Bronchial epithelial cell (primary cell): ENCODE measurements around the gene HSPA1A. TPM values are rescaled to one million over a fixed set of nuclear protein-coding genes. Genes with fewer than 3 reads are reported as not detected.
"Not testable (repeated sequence)": the region's sequence is repeated elsewhere in the genome, so short reads cannot be mapped to it uniquely, and the experiment has no call there.

Experiments used
- DNase-seq: peaks from one replicate; pipeline ENCODE4 v3.0.0-alpha.2; 2010; ENCODE audit warnings: low read depth
- FAIRE-seq: peaks from 2 replicates; lab custom pipeline; 2011; peaks lifted over from hg19 to GRCh38; lab: Jason Lieb, UNC
- H3K27me3 ChIP-seq: 2 replicates; pipeline ENCODE4 v1.5.1; 2011; ENCODE audit warnings: low read length; ENCODE audit not compliant: control insufficient read depth, insufficient read depth
- H3K36me3 ChIP-seq: 2 replicates; pipeline ENCODE4 v1.5.1; 2011; ENCODE audit warnings: low read length; ENCODE audit not compliant: control insufficient read depth, insufficient read depth
- H3K4me3 ChIP-seq: 2 replicates; pipeline ENCODE4 v1.5.1; 2011; ENCODE audit warnings: mild to moderate bottlenecking, low read depth, low read length, control low read depth
- total RNA-seq: library from RNA; depleted of rRNA; stranded (reverse); fragments of >200 nt; gene quantifications from 2 replicates; pipeline ENCODE4 v1.2.1, GENCODE V29; 2014
- TF ChIP-seq, protein P1 (sequence below): IDR thresholded peaks from 2 replicates; pipeline ENCODE4 v1.5.1; 2011; ENCODE audit warnings: mild to moderate bottlenecking, moderate library complexity, low read length, control low read depth, inconsistent platforms; ENCODE audit not compliant: insufficient read depth, severe bottlenecking

Gene HSPA1A
- total RNA-seq, 1 donor from 2014 or later: 50.3 TPM

DNA sequence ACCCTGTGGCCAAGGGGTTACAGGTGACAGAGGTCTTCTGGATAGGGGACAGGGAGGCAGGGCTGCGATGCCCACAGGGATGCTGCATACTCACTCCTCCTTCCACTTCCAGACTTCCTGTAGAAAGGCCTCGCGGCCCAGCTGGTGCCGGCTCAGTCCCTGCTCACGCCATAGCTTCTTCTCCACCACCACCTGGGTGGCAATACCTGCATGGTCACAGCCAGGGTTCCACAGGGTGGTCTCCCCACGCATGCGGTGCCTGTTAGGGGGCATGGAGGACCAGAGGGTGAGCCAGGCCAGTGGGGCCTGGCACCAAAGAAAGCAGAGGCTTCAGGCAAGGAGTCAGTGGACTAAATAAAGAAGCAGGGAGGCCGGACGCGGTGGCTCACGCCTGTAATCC lies 29.9 kb upstream of the HSPA1A start:
- H3K4me3 ChIP-seq: no peak overlapping the region
- DNase-seq (no peak), FAIRE-seq (no peak)
- no peaks in the 10 kb centered on the region for H3K27me3 ChIP-seq
- peaks cover 40% of the 10 kb centered on the region for H3K36me3 ChIP-seq
- TF ChIP-seq, protein P1, sequence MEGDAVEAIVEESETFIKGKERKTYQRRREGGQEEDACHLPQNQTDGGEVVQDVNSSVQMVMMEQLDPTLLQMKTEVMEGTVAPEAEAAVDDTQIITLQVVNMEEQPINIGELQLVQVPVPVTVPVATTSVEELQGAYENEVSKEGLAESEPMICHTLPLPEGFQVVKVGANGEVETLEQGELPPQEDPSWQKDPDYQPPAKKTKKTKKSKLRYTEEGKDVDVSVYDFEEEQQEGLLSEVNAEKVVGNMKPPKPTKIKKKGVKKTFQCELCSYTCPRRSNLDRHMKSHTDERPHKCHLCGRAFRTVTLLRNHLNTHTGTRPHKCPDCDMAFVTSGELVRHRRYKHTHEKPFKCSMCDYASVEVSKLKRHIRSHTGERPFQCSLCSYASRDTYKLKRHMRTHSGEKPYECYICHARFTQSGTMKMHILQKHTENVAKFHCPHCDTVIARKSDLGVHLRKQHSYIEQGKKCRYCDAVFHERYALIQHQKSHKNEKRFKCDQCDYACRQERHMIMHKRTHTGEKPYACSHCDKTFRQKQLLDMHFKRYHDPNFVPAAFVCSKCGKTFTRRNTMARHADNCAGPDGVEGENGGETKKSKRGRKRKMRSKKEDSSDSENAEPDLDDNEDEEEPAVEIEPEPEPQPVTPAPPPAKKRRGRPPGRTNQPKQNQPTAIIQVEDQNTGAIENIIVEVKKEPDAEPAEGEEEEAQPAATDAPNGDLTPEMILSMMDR: no peak

DNA sequence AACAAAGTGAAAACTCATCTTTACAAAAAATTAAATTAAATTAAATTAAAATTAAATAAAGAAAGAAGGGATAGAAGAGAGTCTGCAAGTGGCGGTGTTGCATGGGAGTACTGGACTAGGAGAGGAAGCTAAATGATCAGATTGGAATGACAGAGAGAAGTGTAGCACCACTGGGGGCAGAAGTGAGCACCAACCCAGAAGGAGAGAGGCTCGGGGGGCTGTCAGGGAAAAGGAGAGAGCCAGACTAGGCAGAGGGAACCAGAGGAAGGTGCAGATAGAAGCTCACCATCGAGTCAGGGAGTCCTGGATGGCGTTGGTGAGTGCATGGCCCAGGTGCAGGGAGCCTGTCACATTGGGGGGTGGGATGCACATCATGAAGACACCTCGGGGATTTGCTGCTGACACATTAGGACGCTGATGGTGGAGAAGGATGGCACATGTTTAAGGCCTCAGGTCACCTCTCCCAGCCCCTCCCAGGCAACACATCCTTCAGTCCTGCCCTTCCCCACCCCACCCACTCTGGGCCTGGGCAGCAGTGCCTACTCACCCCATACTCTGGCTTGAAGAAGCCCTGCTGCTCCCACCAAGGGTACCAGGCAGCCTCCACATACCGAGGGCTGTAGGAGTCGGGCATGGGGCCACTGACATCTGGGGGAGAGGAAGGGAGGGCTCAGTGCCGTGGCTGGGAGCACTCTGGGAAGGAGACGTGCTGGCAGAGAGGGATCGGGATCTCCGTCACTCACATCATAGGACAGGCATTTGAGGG lies 23.8 kb upstream of the HSPA1A start:
- TF ChIP-seq, protein P1: peak; percentile 61
- peaks cover 16% of the 10 kb centered on the region for H3K36me3 ChIP-seq
- H3K27me3 ChIP-seq: no peaks in the 10 kb centered on the region
- no peak overlapping the region for H3K4me3 ChIP-seq
- no peak for FAIRE-seq
- no peak for DNase-seq

DNA sequence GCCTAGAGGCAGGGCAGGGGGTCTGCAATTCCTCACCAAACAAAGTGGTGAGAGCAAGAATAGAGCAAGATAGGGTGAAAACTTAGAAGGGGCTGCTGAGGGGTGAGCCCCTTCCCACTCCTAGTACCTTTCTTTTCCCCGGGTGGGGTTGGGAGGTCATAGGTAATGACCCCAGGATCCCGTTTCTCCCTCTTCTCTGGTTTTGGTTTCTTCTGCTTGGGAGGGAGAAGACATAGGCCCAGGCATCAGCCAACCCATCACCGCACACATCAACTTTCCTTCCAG lies 23.3 kb upstream of the HSPA1A start:
- FAIRE-seq (no peak), DNase-seq (no peak)
- Histone ChIP-seq H3K36me3 (peaks cover 16% of the 10 kb centered on the region), H3K4me3 (no peak overlapping the region), H3K27me3 (no peaks in the 10 kb centered on the region)
- TF ChIP-seq, protein P1: no peak

DNA sequence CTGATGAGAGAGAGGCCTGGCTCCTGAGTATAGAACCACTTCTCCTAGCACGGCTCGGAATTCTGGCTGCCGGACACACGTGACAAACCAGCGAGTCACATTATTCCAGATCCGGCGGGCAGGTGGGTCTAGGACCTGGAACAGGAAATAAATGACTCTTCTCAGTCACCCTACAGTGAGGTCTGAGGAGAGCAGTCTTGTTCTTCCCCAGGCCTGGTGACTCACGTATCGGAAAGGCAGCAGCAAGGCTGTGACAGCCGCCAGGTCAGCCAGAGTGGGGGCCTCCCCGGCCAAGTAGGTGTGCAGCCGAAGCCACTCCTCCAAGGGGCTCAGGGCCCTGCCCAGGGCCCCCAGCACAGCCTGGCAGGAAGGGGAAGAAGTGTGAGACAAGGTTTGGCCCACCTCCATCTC lies 22.6 kb upstream of the HSPA1A start:
- no peak for FAIRE-seq
- peaks cover 16% of the 10 kb centered on the region for H3K36me3 ChIP-seq
- H3K27me3 ChIP-seq: no peaks in the 10 kb centered on the region
- H3K4me3 ChIP-seq: no peak overlapping the region
- TF ChIP-seq, protein P1: no peak
- DNase-seq: peak; percentile 85

DNA sequence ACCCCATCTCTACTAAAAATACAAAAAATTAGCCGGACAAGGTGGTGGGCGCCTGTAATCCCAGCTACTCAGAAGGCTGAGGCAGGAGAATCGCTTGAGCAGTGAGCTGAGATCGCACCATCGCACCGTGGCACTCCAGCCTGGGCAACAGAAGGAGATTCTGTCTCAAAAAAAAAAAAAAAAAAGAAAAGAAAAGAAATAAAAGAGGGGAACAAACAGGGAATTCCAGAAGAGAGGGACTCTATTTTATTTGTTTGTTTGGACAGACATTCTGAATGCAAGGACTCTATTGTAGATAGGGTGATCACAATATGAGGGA lies 21.5 kb upstream of the HSPA1A start:
- DNase-seq, FAIRE-seq: not testable (repeated sequence)
- peak overlapping the region; percentile 95 for H3K4me3 ChIP-seq

DNA sequence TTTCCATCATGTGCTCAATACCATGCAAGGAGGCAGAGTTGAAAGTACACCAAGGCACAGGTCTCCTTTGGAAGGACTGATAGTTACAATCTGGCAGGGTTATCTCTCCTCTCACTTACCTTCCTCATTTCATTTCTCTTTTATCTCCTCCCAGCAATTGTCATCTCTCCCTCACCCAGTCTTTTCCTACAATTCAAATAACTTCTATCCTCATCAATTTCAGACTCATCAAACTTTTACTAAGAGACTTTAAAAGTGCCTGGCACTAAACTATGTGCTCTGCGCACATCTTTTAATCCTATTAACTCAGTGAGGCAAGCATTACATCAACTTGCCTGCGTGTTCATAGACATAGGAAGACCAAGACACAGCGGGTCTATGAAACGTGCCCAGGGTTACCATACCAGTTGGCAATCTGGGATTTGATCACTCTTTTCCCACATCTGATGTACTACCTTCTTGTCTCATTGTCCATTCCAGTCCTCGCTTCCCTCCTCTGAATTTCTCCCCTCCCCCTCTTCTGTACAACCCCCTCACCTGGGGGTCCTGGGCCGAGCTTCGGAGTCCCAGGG lies 21.0 kb upstream of the HSPA1A start:
- Histone ChIP-seq H3K27me3 (no peaks in the 10 kb centered on the region), H3K4me3 (peak overlapping the region; percentile 95), H3K36me3 (peaks cover 14% of the 10 kb centered on the region)
- FAIRE-seq: no peak
- peak; percentile 35 for DNase-seq
- TF ChIP-seq, protein P1: no peak

More for the DNA sequence above, 21.5 kb upstream of the HSPA1A start:
- peaks cover 16% of the 10 kb centered on the region for H3K36me3 ChIP-seq
- not testable (repeated sequence) for H3K27me3 ChIP-seq
